Inferior parietal cortex (tissue), 1 donor: Measurements from ENCODE around the gene MYO18B.
A peak's percentile ranks its signal among the peaks of the same experiment; 100 is the strongest.

Experiments
- DNase-seq: peaks from one replicate; pipeline ENCODE4 v3.0.0-alpha.2; 2016; ENCODE audit errors: extremely low spot score

Gene MYO18B

DNA sequence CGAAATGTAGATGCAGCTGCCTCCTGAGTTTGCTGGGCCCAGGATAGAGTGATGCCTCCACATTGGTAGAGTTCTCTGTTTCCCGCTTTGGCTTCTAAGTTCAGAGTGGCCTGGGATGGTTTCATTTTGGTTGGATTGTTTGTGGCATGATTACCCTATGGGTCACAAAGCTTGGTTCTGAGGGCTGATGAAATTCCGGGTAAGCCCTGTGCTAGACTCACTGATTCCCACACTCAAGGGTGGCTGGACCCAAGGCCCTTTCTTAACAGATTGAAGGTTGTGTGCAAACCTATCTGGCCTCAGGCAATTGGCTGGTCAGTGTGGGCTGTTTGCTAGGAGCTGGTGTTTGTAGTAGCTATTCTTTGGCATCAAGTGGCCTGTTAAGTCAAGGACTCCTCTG lies 158.4 kb downstream of the MYO18B start:
- DNase-seq: no peak

DNA sequence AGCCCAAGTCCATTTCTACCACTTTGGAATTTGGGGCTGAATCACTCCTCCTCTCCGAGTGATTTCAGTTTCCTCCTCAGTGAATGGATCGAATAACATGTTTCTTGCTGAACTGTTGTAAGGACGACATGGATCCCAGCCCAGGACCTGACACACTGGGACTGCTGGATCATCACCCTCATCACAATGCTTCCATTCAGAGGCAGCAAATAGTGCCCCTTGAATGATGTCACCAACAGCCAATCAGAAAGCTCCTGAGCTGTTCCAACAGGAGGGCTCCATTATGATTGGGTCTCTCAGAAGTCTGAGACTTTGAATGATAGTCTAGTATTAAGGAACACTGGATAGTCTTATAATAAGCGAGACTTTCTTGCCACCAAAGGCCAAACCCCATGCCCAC lies 158.9 kb downstream of the MYO18B start:
- DNase-seq: peak; percentile 82

DNA sequence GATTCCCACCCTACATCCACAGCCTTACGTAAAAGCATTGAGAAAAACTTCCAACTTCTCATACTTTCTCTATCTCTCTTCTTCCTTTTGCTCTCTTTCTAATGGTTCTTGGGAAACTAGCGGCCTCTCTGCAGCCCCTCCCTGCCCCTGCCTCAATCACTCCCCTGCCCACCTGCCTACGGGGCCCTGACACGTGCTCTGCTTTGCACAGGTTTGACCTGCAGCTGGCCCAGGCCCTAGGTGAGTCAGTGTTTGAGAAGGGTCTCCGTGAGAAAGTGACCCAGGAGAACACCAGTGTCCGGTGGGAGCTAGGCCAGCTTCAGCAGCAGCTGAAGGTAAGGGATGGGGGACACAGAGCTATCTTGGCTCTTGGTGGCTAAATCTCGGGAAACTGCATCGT lies 160.4 kb downstream of the MYO18B start:
- DNase-seq: no peak

DNA sequence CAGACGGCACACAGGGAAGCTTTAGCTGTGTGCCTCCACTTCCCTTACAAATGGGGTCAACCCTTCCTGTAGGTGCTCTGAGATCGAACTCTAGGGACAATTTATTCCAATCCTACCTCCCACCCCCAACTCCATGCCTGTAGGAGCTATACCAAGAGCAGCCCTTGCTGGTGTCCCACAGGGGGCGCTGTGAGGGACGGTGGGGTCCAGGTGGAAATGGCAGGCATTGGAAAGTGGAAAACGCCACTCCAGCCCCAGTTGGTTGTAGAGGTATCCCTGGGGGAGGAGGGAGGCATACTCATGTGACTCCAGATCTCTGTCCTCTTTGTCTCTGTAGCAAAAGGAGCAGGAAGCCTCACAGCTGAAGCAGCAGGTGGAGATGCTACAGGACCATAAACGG lies 161.3 kb downstream of the MYO18B start:
- DNase-seq: no peak

DNA sequence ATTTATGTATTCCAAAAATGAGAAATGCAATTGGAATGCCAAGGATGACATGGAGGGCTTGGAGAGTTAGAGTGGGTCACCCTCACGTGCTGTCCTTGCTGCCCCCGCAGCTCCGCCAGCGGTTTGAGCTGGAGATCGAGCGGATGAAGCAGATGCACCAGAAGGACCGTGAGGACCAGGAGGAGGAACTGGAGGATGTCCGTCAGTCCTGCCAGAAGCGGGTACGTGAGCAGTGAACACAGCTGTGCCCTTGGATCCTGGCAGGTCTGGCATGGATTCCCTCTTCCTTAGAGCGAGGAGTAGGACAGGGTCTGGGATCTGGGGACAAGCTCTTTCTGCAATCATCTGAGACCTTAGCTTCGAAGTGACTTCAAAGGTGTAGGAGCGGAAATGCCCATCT lies 166.2 kb downstream of the MYO18B start:
- no peak for DNase-seq

DNA sequence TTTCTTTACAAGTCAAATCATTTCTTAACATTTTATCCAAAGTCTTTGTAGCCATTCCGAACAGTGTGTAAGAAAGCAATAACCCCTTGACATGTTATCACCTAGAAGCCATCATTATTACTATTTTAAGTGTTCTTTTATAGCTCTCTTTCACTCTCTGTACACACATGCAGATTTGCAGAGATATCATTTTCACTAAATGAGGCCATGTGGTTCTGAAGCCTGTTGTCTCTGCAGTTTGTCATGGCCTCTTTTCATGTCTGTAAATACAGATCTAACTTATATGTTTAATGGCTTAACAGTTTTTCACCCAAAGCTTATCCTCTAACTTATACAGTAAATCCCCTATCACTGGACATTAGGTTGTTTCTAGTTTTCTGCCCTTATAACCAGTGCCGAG lies 166.8 kb downstream of the MYO18B start:
- no peak for DNase-seq

DNA sequence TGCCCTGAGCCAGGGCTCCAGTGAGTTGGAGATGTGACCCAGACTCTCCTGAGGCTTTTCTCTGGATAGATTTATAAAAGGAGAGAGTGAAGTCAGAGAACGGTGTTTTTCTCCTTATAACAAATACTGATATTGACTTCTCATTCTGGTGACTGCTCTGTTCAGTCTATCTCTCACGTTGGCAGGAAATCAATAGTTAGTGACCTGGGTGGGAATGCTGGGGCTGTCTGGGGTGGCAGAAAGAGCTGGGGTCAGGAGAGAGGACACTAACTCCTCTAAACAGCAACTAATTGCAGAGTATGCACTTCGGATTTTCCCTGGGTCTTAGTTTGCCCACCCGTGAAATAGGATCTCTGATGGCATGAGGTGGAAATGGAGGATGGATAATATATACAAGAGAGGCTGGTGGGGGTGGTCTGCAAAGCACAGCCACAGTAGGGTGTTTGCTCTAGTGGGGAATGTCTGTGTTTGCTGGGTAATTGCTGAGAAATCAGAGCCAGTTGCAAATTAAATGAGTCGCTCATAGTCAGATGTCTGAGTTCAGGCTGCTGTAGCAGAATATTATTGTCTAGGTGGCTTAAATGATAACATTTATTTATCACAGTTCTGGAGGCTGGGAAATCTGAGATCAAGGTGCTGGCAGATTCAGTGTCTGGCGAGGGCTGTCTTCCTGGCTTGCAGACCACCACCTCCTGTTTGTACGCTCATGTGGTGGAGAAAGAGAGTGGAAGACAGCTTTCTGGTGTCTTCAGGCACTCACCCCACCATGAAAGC lies 167.8 kb downstream of the MYO18B start:
- DNase-seq: no peak

DNA sequence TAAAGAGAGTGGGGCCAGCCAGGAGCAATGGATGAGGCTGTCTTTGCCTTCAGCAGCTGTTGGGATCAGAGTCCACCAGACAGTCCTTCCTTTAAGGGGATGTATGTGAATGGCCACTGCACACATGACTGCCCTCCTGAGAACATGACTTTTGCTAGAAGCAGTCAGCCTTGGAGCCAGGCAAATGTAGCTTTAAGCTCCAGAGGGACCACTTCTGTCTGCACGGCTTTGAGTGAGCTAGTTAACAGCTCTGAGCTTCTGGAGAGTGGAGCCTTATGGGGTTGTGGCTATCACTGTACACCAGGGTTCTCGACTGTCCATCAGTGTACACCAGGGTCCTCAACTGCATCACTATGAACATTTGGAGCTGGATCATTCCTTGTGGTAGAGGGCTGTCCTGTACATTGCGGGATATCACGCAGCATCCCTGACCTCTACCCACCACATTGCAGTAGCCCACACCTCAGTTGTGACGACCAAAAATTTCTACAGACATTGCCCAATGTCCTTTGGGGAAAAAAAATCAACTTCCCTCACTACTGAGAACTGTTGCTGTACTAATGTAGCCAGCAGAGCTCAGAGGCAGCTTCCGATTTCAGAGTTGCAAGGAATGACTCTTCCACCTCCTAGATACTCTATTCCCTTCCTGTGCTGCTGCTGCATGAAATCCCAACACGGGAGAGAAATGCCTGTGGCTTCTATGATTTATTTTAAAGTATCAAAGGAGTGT lies 169.4 kb downstream of the MYO18B start:
- DNase-seq: no peak

DNA sequence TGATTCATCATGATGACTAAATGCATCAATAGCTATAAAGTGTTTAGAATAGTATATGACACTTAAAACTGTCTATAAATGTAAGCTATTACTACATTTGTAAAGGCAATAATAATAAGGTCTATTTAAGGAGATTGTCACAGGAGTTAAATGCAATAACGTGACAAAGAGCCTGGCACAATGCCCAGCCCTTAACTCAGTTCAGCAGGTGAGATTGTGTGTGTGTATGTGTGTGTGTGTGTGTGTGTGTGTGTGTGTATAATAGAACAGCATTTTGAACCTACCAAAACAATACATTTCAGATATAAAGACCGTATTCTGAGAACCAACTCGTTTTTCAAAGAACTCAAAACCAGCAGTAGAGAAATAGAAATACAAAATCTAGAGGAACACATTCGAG lies 177.5 kb downstream of the MYO18B start:
- no peak for DNase-seq

DNA sequence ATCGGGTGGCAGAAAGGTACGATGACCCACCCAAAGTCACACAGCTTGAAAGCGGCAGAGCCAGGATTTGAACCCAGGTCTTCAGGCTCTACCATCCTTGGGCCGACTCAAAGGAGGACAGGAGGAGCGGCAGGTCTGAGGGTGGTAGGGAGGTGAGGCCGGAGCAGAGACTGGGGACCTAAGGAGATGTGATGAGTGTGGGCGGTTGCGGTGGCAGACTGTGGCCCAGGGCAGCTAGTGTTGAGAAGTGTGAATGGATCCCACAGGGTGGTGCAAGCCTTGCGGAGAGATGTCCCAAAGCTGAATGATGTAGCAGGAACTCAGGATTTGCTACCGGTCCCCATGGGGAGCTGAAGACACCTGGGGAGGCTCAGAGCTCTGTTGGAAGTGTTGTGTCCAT lies 180.2 kb downstream of the MYO18B start:
- no peak for DNase-seq

DNA sequence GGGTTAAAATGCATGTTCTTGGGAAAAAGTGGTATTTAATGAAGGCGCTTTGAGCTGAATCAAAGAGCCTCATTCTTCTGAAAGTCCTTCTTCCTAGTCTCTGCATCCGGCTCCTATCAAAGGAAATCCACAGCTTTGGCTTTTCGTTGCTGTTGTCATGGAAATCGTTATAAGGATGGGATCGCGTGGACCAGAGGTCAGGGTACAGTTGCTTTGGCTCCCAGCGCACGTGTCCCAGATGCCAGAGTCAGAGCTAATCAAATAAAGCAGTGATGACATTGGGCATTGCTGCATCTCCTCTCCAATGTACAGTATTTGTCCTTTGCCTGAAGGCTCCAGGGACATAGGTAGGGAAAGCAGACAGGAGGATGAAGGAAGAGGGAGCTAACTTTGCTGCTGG lies 181.9 kb downstream of the MYO18B start:
- DNase-seq: no peak

DNA sequence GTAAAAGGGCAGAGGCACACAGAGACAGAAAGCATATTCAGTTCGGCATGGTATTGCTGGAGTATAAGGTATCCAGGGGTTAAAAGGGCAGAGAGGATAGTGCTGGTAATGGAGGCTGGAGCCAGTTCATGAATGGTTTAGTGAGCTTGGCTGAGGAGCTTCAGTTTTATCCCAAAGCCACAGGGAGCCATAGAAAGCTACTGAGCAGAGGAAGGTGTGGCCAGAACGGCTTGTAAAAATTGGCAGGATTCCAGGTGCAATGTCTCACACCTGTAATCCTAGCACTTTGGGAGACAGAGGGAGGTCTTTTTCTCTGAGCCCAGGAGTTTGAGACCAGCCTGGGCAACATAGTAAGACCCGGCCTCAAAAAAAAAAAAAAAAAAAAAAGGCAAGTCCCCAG lies 186.1 kb downstream of the MYO18B start:
- no peak for DNase-seq

DNA sequence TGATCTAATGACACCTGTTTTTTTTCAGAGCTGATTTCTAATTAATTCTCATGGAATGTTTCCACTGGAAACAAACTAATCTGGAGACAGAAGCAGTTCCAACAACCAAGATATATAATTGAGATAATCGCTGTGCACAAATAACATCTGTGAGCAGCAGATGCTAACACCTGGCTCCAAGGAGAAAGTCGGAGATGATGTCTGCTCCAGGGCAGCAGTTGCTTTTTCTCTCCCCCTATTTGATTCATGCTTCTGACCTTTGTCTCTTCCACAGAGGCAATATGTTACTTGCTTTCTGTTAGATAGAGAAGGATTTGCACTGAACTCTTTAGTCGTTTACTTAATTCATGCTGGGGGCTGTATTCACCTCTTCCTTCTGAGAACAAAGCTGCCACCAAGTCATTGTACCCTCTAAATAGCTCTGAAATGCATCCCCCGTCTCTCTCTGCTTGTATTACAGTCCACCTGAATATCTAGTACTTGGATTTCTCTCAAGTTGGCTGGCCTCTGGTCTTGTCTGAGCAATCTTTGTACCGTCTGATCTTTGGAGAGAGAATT lies 187.4 kb downstream of the MYO18B start:
- DNase-seq: no peak

DNA sequence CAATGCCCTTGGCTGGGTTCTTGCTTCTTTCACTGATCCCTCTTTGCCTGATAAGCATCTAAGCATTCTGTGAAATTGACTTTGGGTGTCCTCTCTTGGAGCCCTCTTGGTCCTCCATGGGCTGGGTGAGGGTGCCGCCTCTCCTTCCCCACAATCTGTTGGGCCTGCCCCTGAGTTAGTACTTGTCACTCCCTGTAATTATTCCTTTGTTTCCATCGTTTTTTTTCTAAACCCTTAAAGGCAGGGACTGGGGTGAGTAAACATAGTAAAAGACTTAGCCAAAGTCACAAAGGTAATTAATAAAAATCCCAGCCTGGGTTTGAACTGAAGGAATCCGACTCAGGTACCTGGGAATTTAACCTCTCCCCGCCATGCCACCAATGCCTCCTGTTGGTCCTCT lies 188.1 kb downstream of the MYO18B start:
- DNase-seq: no peak

DNA sequence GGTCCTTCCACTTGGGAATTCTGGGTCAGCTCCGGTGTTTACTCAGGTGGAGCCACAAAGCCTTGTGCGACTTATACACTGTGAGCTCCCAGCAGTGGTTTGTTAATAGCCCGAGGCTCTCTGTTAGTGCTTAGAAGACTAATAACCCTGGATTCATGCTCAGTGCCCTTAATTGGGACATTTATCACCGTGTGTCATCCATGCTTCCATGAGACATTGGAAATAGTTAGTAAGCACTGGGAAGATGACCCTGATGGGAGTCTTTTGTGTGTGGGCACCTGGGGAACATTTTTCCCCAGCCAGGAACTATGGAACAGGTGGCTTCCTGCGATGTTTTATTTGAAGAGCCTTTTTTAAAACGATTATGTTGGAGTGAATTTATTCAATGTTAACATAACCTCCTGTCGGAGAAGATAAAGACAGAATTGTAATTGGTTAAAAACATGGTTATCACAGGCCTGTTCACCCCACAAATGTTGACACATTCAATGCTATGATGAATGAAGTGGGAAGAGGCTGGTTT lies 188.9 kb downstream of the MYO18B start:
- DNase-seq: no peak

DNA sequence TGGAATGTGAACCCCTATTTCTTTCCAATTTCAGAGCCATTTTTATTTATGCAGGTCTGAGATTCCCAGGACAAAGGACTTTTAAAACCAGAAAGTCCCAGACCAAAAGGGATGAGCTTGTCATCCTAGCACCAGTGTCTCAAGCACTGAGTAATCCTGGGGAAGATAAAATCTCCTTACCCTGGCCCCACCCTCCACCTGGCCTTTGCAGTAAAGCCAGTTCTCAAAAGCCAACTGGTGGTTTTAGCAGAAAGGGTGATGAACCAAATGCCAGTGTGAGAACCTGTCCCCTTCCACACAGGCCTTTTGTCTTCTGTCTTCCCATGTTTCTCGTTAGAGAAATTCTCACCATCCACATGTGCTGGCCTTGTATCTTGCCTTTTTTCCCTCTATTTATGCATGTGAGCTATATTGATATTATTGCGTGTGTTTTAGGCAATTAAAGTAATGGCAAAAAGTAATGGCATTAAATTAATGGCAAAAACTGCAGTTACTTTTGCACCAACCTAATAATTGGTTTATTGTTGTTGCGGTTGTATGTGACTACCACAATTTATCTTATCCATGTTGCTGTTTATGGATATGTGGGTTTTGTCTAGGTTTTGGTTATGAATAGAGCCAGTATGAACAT lies 191.3 kb downstream of the MYO18B start:
- DNase-seq: no peak

DNA sequence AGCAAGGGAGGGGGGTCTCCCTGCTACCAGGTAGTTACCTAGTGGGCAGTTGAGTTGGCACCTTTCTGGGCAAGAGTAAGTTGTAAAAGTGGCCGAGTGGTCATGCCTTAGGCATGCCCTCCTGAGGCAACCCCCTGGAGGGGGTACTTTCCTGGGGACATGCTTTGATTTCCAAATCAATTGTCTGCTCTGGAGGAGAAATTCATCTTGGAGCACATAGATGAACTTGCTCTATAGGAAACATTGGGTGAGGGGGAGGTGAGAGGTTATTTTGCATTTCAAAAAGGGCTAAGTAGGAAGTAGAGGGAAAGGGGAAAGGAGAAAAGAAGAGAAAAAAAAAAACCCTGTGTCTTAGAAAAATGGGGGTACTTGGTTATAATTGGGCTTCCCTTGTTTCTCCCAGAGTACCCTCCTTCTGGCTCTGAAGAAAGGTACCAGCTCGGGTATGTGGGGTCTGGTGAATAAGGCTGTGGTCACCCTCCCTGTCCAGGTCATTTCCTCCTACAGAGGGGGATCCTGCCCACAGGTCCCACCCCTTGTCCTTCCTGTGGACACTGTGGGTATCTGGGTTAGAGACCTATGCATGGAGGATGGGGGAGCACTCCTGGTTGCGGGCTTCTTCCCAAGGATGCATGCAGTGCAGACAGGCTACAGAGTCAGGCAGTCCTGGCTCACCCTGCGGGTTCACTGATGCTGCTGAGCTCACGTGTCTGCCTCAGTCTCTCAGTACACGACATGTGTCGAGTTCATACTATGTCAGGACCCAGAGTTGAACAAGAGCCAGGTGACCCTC lies 193.5 kb downstream of the MYO18B start:
- no peak for DNase-seq

DNA sequence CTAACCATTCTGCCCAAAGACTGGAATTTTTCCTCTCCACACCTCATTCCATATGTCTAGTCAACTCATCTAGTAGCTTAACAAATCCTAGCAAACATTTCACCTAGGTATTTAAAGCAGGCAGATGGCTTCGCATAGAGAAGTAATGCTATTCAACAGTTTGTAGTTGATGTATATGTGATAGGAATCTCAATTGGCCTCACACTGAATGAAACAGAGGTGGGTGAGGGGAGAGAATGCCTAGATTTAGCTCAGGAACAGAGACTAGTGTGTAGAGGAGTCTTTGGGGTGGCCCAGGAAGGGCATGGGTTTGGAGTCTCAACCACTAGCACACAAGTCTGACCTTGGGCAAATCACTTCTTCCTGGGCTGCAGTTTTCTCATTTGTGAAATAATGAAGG lies 196.2 kb downstream of the MYO18B start:
- no peak for DNase-seq

DNA sequence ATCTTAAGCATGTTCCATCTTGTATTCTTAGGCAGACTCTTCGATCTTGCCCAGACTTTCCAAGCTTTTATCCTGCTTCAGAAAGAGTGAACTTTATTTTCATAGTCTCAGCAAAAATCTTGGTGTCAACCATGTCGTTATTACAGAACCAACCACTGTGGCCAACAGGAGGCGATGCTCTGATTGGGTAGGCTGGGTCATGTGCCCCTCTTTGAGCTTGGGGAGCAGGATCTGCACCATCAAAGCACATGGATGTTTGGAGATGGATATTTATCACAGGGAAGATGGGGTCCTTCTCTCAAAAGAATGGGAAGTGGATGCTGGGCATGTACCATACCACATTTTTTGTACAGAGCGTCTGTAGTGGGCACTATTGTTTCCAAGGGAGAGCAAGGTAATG lies 197.4 kb downstream of the MYO18B start:
- no peak for DNase-seq

DNA sequence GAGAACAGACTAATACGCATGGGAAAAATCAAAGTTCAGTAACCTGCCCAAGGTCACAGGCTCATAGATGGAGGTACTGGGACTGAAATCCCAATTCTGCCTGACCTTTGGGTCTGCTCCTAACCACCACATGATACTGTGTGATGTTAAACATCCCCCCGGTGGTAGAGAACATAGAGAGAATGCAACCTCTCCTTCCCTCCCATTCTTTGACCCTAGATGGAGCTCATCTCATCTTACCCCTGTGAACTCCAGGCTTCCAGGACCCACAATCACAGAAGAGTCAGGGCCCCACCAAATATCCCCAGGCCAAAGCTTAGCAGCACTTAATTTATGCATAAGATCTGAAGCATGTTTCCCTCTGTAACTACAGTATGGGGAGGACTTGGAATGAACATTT lies 198.5 kb downstream of the MYO18B start:
- no peak for DNase-seq

DNA sequence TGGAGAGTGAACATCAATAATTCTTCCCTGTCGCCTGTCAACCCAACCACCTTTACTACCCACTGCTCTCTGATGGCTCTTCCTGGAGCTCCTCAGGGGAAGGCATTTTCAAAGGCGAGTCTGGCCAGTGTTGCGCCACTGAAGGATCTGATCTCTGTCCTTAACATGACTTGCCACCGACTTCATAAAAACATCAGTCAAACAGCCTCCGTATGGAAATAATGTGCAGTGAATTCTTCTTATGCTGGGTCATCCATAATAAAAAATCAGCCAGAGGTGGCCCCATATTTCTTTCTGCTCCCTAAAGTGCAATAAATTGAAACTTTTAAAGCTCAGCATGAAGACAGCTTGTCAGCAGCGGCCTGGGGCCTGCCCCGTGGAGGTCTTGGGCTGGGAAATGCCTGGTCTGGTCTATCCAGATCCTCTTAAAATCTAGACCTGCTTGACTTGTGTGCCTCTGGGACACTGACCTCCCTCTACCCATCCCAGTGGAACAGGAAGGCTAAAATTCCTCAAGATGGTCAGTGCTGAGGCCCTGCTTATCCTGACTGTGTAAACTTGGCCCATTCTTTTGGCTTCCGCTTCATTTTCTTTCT lies 199.5 kb downstream of the MYO18B start:
- no peak for DNase-seq
